Type B pancreatic cell (in vitro differentiated cells): Measurements from ENCODE around the gene PLAU. TPM values are rescaled to one million over a fixed set of nuclear protein-coding genes. Genes with fewer than 3 reads are reported as not detected.

Experiments used
- DNase-seq: peaks from one replicate; pipeline ENCODE4 v3.0.0; 2021; ENCODE audit warnings: mixed read lengths; ENCODE audit not compliant: unreplicated experiment; ENCODE audit errors: extremely low spot score
- H3K27ac Mint-ChIP-seq: 2 replicates; pipeline ENCODE4 v1.8.0; 2021; ENCODE audit warnings: mild to moderate bottlenecking, mixed read lengths
- H3K27me3 Mint-ChIP-seq: 2 replicates; pipeline ENCODE4 v1.8.0; 2021; ENCODE audit warnings: mixed read lengths
- H3K36me3 Mint-ChIP-seq: 2 replicates; pipeline ENCODE4 v1.8.0; 2021; ENCODE audit warnings: mixed read lengths
- H3K4me1 Mint-ChIP-seq: one replicate; pipeline ENCODE4 v1.8.0; 2021; ENCODE audit warnings: mixed read lengths; ENCODE audit not compliant: unreplicated experiment
- H3K4me3 Mint-ChIP-seq: 2 replicates; pipeline ENCODE4 v1.8.0; 2021; ENCODE audit warnings: mild to moderate bottlenecking, mixed read lengths
- H3K9me3 Mint-ChIP-seq: 2 replicates; pipeline ENCODE4 v1.8.0; 2021; ENCODE audit warnings: mixed read lengths
- CTCF ChIP-seq: fragments of 200-600 bp; sonication (generic); conservative IDR thresholded peaks from 2 replicates; pipeline ENCODE4 v1.5.0; 2021; ENCODE audit warnings: antibody characterized with exemption, mild to moderate bottlenecking
- total RNA-seq: library from RNA; stranded (reverse); gene quantifications from 2 replicates; pipeline ENCODE4 v1.2.1, GENCODE V29; 2021; ENCODE audit warnings: low replicate concordance

Gene PLAU
- total RNA-seq, 1 donor from 2014 or later: 3.5 TPM

- TF ChIP-seq CTCF: no peak
- H3K36me3 Mint-ChIP-seq: peaks cover 5% of the 10 kb centered on the region
- DNase-seq: no peak
- no peak overlapping the region for H3K4me3 Mint-ChIP-seq
- no peak overlapping the region for H3K27ac Mint-ChIP-seq
- H3K4me1 Mint-ChIP-seq: peaks cover 12% of the 10 kb centered on the region
- no peaks in the 10 kb centered on the region for H3K27me3 Mint-ChIP-seq
- no peaks in the 10 kb centered on the region for H3K9me3 Mint-ChIP-seq
Measured at GRCh38 chr10:73865459-73866442, 45.2 kb upstream of the PLAU start.

- H3K27me3 Mint-ChIP-seq: no peaks in the 10 kb centered on the region
- no peak for TF ChIP-seq CTCF
- no peaks in the 10 kb centered on the region for H3K9me3 Mint-ChIP-seq
- H3K4me1 Mint-ChIP-seq: peaks cover 19% of the 10 kb centered on the region
- DNase-seq: no peak
- no peak overlapping the region for H3K4me3 Mint-ChIP-seq
- peaks cover 6% of the 10 kb centered on the region for H3K36me3 Mint-ChIP-seq
- no peak overlapping the region for H3K27ac Mint-ChIP-seq
Measured at GRCh38 chr10:73866621-73867020, 44.3 kb upstream of the PLAU start.

GRCh38 chr10:73867126-73867807 lies 43.7 kb upstream of the PLAU start:
- no peak overlapping the region for H3K4me3 Mint-ChIP-seq
- H3K9me3 Mint-ChIP-seq: no peaks in the 10 kb centered on the region
- H3K27me3 Mint-ChIP-seq: no peaks in the 10 kb centered on the region
- DNase-seq: no peak
- no peak for TF ChIP-seq CTCF
- peaks cover 11% of the 10 kb centered on the region for H3K36me3 Mint-ChIP-seq
- peaks cover 26% of the 10 kb centered on the region for H3K4me1 Mint-ChIP-seq
- H3K27ac Mint-ChIP-seq: no peak overlapping the region

GRCh38 chr10:73867871-73868631 lies 42.9 kb upstream of the PLAU start:
- H3K4me1 Mint-ChIP-seq: peaks cover 33% of the 10 kb centered on the region
- H3K27ac Mint-ChIP-seq: no peak overlapping the region
- H3K36me3 Mint-ChIP-seq: peaks cover 11% of the 10 kb centered on the region

More at GRCh38 chr10:73867871-73868631, 42.9 kb upstream of the PLAU start:
- no peak overlapping the region for H3K4me3 Mint-ChIP-seq
- H3K27me3 Mint-ChIP-seq: no peaks in the 10 kb centered on the region
- no peaks in the 10 kb centered on the region for H3K9me3 Mint-ChIP-seq
- TF ChIP-seq CTCF: no peak
- DNase-seq: no peak
